Stomach (tissue), 9 donors: ENCODE measurements around the gene TXLNA. TPM values are rescaled to one million over a fixed set of nuclear protein-coding genes. Genes with fewer than 3 reads are reported as not detected.
"Not testable (repeated sequence)": the region's sequence is repeated elsewhere in the genome, so short reads cannot be mapped to it uniquely, and the experiment has no call there.

Experiments used
- DNase-seq, 2 donors: peaks; one replicate each; pipeline versions ENCODE4 v3.0.0 to v3.0.0-alpha.2; 2013 to 2019
- H3K27ac ChIP-seq, 5 donors: fragments of 200-600 bp in 4 of 5; sonication (generic) in 4 of 5; one replicate each; pipeline ENCODE4 v1.5.1; 2013 to 2019; ENCODE audit warnings: mild to moderate bottlenecking in 1 of 5, moderate library complexity in 1 of 5
- H3K27me3 ChIP-seq, 3 donors: fragments of 200-600 bp; sonication (generic); one replicate each; pipeline ENCODE4 v1.5.1; 2017 to 2019; ENCODE audit warnings: mixed run types in 1 of 3
- H3K36me3 ChIP-seq, 4 donors: fragments of 200-600 bp; sonication (generic); 1 replicate in 3 of 4; 2 replicates in 1 of 4; pipeline ENCODE4 v1.5.1; 2016 to 2019
- H3K4me1 ChIP-seq, 4 donors: fragments of 200-600 bp; sonication (generic); one replicate each; pipeline ENCODE4 v1.5.1; 2016 to 2019
- H3K4me3 ChIP-seq, 4 donors: fragments of 200-600 bp; sonication (generic) in 3 of 4; one replicate each; pipeline ENCODE4 v1.5.1; 2016 to 2019; ENCODE audit warnings: mild to moderate bottlenecking in 1 of 4
- H3K9me3 ChIP-seq, 4 donors: fragments of 200-600 bp; sonication (generic); one replicate each; pipeline ENCODE4 v1.5.1; 2016 to 2019
- EP300 ChIP-seq: sonication (generic); formaldehyde crosslinking; IDR thresholded peaks from one replicate; pipeline ENCODE4 v1.6.1; 2017; ENCODE audit warnings: antibody characterized with exemption
- POLR2A ChIP-seq, 4 donors: fragments of 450-650 bp; IDR thresholded peaks; one replicate each; pipeline ENCODE4 v1.6.1; 2016; ENCODE audit warnings: antibody characterized with exemption in 4 of 4, control low read depth in 2 of 4, mild to moderate bottlenecking in 1 of 4, moderate library complexity in 1 of 4
- POLR2AphosphoS5 ChIP-seq, 3 donors: sonication (generic); formaldehyde crosslinking; IDR thresholded peaks; one replicate each; pipeline ENCODE4 v1.6.1; 2016; ENCODE audit warnings: antibody characterized with exemption in 3 of 3
- WGBS, 5 donors: extraction: QIAGEN DNeasy Blood & Tissue Kit in 3 of 5; methylation state at CpG; one replicate each; pipeline versions ENCODE4 v1.1.5 to v1.1.7; 2013 to 2018; 5-methylcytosine and 5-hydroxymethylcytosine counted together
- intact Hi-C: fragments of 100-400 bp; cut with DNase I; formaldehyde crosslinking; loops from one replicate; pipeline ENCODE4 v1.15.1; 2023; ENCODE audit warnings: low total_unique reads
- polyA plus RNA-seq, 3 donors: library from polyadenylated mRNA; stranded (reverse); fragments of 200-250 nt; gene quantifications; one replicate each; pipeline ENCODE4 v1.2.3, GENCODE V29; 2013
- total RNA-seq, 5 donors: library from RNA; depleted of rRNA; stranded (reverse); fragments of >200 nt; gene quantifications; one replicate each; pipeline versions ENCODE4 v1.1.0 to v1.2.3, GENCODE V29; 2014 to 2016
- TF ChIP-seq, protein P1 (sequence below), 7 experiments: fragments of 450-650 bp in 4 of 7; fragments of 200-600 bp in 3 of 7; sonication (generic) in 3 of 7; IDR thresholded peaks; one replicate each; pipeline ENCODE4 v1.5.1; 2016 to 2019; ENCODE audit warnings: antibody characterized with exemption in 7 of 7, control low read depth in 2 of 7, mild to moderate bottlenecking in 1 of 7
- donor health status: healthy with polysubstance abuse.
- donor health status: Bipolar disorder and iron deficiency.
- donor health status: healthy.

Gene TXLNA
- total and polyA plus RNA-seq, 8 donors: 9.8 to 48.1 (median 24.1) TPM

DNA sequence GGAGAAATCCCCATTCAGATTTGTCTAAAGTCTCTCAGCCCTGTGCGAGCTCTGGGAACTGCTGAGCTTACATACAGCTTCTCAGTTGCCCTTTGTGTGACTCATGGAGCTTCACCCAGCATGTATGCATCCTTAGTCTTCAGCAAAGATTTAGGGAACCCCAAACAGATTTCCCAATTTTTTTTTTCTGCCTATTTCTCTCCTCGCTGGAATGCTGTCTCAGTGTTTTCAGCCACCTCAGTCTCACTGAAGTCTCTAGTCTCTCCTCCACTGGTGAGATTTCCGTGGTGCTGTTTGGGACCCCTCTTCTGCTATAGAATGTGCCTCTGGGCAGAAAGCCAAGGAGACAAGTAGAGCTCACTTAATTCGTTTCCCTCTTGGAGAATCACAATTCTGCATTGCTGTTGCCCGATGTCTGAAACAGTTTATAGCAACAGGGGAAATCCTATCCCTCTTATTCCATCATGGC lies 28.1 kb upstream of the TXLNA start:
- intact Hi-C loops: no loop called here
- H3K4me1 ChIP-seq: peaks cover 0 to 26% (median 10%) of the 10 kb centered on the region in 4 donors
- no peak overlapping the region for H3K4me3 ChIP-seq
- peaks cover 10 to 38% (median 23%) of the 10 kb centered on the region in 4 donors for H3K36me3 ChIP-seq
- H3K27me3 ChIP-seq: no peaks in the 10 kb centered on the region
- H3K9me3 ChIP-seq: peaks cover 0 to 9% (median 4%) of the 10 kb centered on the region in 4 donors
- no peak overlapping the region for H3K27ac ChIP-seq
- TF ChIP-seq, protein P1, sequence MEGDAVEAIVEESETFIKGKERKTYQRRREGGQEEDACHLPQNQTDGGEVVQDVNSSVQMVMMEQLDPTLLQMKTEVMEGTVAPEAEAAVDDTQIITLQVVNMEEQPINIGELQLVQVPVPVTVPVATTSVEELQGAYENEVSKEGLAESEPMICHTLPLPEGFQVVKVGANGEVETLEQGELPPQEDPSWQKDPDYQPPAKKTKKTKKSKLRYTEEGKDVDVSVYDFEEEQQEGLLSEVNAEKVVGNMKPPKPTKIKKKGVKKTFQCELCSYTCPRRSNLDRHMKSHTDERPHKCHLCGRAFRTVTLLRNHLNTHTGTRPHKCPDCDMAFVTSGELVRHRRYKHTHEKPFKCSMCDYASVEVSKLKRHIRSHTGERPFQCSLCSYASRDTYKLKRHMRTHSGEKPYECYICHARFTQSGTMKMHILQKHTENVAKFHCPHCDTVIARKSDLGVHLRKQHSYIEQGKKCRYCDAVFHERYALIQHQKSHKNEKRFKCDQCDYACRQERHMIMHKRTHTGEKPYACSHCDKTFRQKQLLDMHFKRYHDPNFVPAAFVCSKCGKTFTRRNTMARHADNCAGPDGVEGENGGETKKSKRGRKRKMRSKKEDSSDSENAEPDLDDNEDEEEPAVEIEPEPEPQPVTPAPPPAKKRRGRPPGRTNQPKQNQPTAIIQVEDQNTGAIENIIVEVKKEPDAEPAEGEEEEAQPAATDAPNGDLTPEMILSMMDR (IDR thresholded peaks at IDR 0.05): no peak
- TF ChIP-seq EP300 (no peak), POLR2AphosphoS5 (IDR thresholded peaks at IDR 0.05) (no peak), POLR2A (IDR thresholded peaks at IDR 0.05) (no peak)
- WGBS, 5 donors: 49 to 65% (median 64%) methylated on average over 5 of the region's 5 CpGs
- DNase-seq: peak in 1 of 2 donors; percentile 75

DNA sequence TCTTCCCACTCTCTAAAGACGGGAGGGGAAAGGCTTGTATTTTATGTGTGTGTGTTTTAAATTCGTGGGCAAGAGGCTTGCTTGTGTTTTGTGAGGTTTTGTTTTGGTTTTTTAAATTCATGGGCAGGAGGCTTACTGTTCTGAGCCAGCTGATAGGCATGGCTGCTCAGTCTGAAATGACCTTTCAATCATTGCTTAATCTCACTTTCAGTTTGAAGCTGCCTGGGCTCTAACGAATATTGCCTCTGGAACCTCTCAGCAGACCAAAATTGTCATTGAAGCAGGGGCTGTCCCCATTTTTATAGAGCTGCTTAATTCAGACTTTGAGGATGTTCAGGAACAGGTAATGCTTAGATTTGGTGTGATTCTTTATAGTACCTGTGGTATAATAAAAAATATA lies 20.3 kb upstream of the TXLNA start:
- 71 to 87% (median 73%) methylated on average over 3 of the region's 3 CpGs for WGBS, 5 donors
- Histone ChIP-seq H3K9me3 (no peaks in the 10 kb centered on the region), H3K27me3 (no peaks in the 10 kb centered on the region), H3K36me3 (peaks cover 75 to 99% (median 96%) of the 10 kb centered on the region in 4 donors), H3K4me1 (peaks cover 0 to under 1% (median 0%) of the 10 kb centered on the region in 4 donors), H3K4me3 (no peak overlapping the region), H3K27ac (no peak overlapping the region)
- no peak for DNase-seq
- intact Hi-C loops: no loop called here
- TF ChIP-seq EP300: no peak
- TF ChIP-seq, protein P1 (IDR thresholded peaks at IDR 0.05): no peak
- no peak for TF ChIP-seq POLR2AphosphoS5 (IDR thresholded peaks at IDR 0.05)
- no peak for TF ChIP-seq POLR2A (IDR thresholded peaks at IDR 0.05)

DNA sequence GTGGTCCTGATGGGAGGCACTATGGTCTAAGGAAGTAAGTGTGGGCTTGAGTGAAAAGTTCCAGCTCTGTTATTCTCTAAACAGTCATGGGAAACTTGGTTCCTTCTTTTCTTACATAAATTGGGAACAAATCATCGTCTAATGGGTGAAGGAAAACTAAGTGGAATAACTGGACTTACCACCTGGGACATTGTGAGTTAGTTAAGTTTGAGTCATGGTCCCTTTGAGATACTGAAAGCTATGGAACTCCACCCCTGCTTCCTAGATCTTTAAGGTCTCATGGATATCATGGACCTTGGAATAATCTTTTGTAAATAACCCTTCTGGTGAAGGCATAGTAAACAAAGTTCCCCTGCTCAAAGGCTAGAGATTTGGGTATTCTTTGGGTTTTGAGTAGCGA lies 16.1 kb upstream of the TXLNA start:
- peak in 1 of 2 donors; percentile 23 for DNase-seq
- Histone ChIP-seq H3K9me3 (no peaks in the 10 kb centered on the region), H3K4me1 (no peaks in the 10 kb centered on the region), H3K4me3 (no peak overlapping the region), H3K27me3 (no peaks in the 10 kb centered on the region), H3K36me3 (peaks cover 71 to 100% (median 98%) of the 10 kb centered on the region in 4 donors), H3K27ac (peak overlapping the region in 1 of 5 donors; percentile 5)
- WGBS, 5 donors: 68 to 78% (median 70%) methylated on average over 2 of the region's 2 CpGs
- TF ChIP-seq, protein P1 (IDR thresholded peaks at IDR 0.05): no peak
- TF ChIP-seq POLR2AphosphoS5 (IDR thresholded peaks at IDR 0.05): peak in 1 of 3 donors; percentile 9
- intact Hi-C loops: no loop called here

- H3K36me3 ChIP-seq: peaks cover 61 to 100% (median 98%) of the 10 kb centered on the region in 4 donors
- H3K9me3 ChIP-seq, H3K4me1 ChIP-seq, DNase-seq, H3K27me3 ChIP-seq, intact Hi-C loops, H3K27ac ChIP-seq, H3K4me3 ChIP-seq: not testable (repeated sequence)
- WGBS, 5 donors: 91 to 97% (median 95%) methylated on average over 10 of the region's 10 CpGs
Observed at GRCh38 chr1:32165633-32166032, 13.8 kb upstream of the TXLNA start.

DNA sequence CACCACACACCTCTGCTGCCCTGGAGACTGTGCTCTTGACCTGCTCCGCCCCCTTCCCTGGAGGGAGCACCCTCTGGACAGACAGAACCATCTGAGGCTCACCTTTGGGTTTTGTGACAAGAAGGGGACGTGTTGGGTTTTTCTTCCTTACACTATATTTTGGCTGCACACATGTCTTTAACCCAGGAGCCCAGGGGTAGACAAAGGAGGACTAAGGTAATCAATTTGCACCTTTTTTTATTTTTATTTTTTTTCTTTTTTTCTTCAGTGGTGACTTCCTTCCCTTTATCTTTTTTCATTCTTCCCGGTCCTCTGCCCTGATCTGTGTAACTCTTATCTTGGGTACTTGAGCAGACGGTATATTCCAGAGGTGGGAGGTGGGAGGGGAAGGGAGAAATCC lies 8.5 kb upstream of the TXLNA start:
- intact Hi-C loops: no loop called here
- DNase-seq: no peak
- Histone ChIP-seq H3K27me3 (no peaks in the 10 kb centered on the region), H3K4me3 (no peak overlapping the region), H3K4me1 (no peaks in the 10 kb centered on the region), H3K36me3 (peaks cover 55 to 93% (median 92%) of the 10 kb centered on the region in 4 donors), H3K9me3 (no peaks in the 10 kb centered on the region), H3K27ac (no peak overlapping the region)
- no peak for TF ChIP-seq EP300
- no peak for TF ChIP-seq POLR2A (IDR thresholded peaks at IDR 0.05)
- TF ChIP-seq, protein P1 (IDR thresholded peaks at IDR 0.05): no peak
- TF ChIP-seq POLR2AphosphoS5 (IDR thresholded peaks at IDR 0.05): no peak
- WGBS, 5 donors: 71 to 80% (median 76%) methylated on average over 4 of the region's 4 CpGs
